T-helper 17 cell (primary cell): ENCODE results near the gene C22orf39. TPM values are rescaled to one million over a fixed set of nuclear protein-coding genes. Genes with fewer than 3 reads are reported as not detected.

Experiments used
- ATAC-seq: fragments of 150-1000 bp; cut with Tn5 transposase; 2 replicates; pipeline ENCODE4 v1.10.0; 2021; ENCODE audit warnings: mild to moderate bottlenecking, moderate library complexity
- DNase-seq, 3 donors: peaks; one replicate each; pipeline versions ENCODE4 v3.0.0 to v3.0.0-alpha.2; 2020 to 2021
- H3K9me3 ChIP-seq: one replicate; pipeline ENCODE4 v1.7.0; 2013; ENCODE audit warnings: low read length, mild to moderate bottlenecking; ENCODE audit not compliant: control insufficient read depth, poor library complexity, severe bottlenecking
- H3K27ac Mint-ChIP-seq: one replicate; pipeline ENCODE4 v1.8.0; 2022; ENCODE audit warnings: mild to moderate bottlenecking, moderate library complexity, mixed read lengths
- H3K27me3 Mint-ChIP-seq: one replicate; pipeline ENCODE4 v1.8.0; 2022; ENCODE audit warnings: mixed read lengths
- H3K36me3 Mint-ChIP-seq: one replicate; pipeline ENCODE4 v1.8.0; 2022; ENCODE audit warnings: low read depth, mixed read lengths
- H3K4me1 Mint-ChIP-seq: one replicate; pipeline ENCODE4 v1.8.0; 2022; ENCODE audit warnings: mild to moderate bottlenecking, mixed read lengths
- H3K4me3 Mint-ChIP-seq: one replicate; pipeline ENCODE4 v1.8.0; 2022; ENCODE audit warnings: mild to moderate bottlenecking, moderate library complexity, mixed read lengths
- total RNA-seq, 4 donors: library from RNA in 2 of 4; stranded (reverse) in 2 of 4; gene quantifications; one replicate each; pipeline ENCODE4 v1.2.3 and lab custom pipeline; 2022 to 2026

The C22orf39 gene
- 10 to 100 TPM; 31.6 to 32.7 TPM for total RNA-seq
- total RNA-seq (lab: John Stamatoyannopoulos, UW) = 24.0 to 24.8 reads per million in 2 donors

GRCh38 chr22:19447330-19448075 lies at the start of gene C22orf39:
C22orf39 (minus strand) TSS chr22:19447711; CDS start chr22:19447688, 23 bp downstream.
- Mint-ChIP-seq H3K27me3 (no peaks in the 10 kb centered on the region), H3K4me3 (peak within 1 kb of the TSS; percentile 95), H3K4me1 (peaks cover 33% of the 10 kb centered on the region), H3K27ac (peak within 1 kb of the TSS; percentile 97), H3K36me3 (peaks cover 2% of the 10 kb centered on the region)
- no peaks in the 10 kb centered on the region for H3K9me3 ChIP-seq
- ATAC-seq (peak; percentile 92), DNase-seq (peak; percentile 80 to 88 (median 82))

- H3K27me3 Mint-ChIP-seq = no peaks in the 10 kb centered on the region
- H3K27ac Mint-ChIP-seq = no peak overlapping the region
- peaks cover 3% of the 10 kb centered on the region for H3K36me3 Mint-ChIP-seq
- H3K9me3 ChIP-seq = no peaks in the 10 kb centered on the region
- ATAC-seq (no peak), DNase-seq (no peak)
- peaks cover 5% of the 10 kb centered on the region for H3K4me1 Mint-ChIP-seq
- H3K4me3 Mint-ChIP-seq = no peak overlapping the region
Measured at GRCh38 chr22:19497245-19497644, 49.7 kb upstream of the C22orf39 start.

- ATAC-seq (no peak), DNase-seq (no peak)
- H3K4me3 Mint-ChIP-seq = no peak overlapping the region
- no peaks in the 10 kb centered on the region for H3K27me3 Mint-ChIP-seq
- H3K27ac Mint-ChIP-seq = peak overlapping the region; percentile 9
- peaks cover 6% of the 10 kb centered on the region for H3K36me3 Mint-ChIP-seq
- peaks cover 8% of the 10 kb centered on the region for H3K4me1 Mint-ChIP-seq
- no peaks in the 10 kb centered on the region for H3K9me3 ChIP-seq
Measured at GRCh38 chr22:19496324-19496630, 48.8 kb upstream of the C22orf39 start.

- no peak for DNase-seq
- ATAC-seq = no peak
- peaks cover 6% of the 10 kb centered on the region for H3K36me3 Mint-ChIP-seq
- H3K4me3 Mint-ChIP-seq = no peak overlapping the region
- no peaks in the 10 kb centered on the region for H3K27me3 Mint-ChIP-seq
- H3K27ac Mint-ChIP-seq = peak overlapping the region; percentile 9
- no peaks in the 10 kb centered on the region for H3K9me3 ChIP-seq
- peaks cover 8% of the 10 kb centered on the region for H3K4me1 Mint-ChIP-seq
Measured at GRCh38 chr22:19495562-19496323, 48.2 kb upstream of the C22orf39 start.

- Mint-ChIP-seq H3K36me3 (peaks cover 6% of the 10 kb centered on the region), H3K4me1 (peaks cover 12% of the 10 kb centered on the region), H3K27ac (no peak overlapping the region), H3K4me3 (no peak overlapping the region), H3K27me3 (no peaks in the 10 kb centered on the region)
- no peaks in the 10 kb centered on the region for H3K9me3 ChIP-seq
- no peak for DNase-seq
- ATAC-seq = no peak
Measured at GRCh38 chr22:19494676-19495173, 47.2 kb upstream of the C22orf39 start.

GRCh38 chr22:19494001-19494560 lies 46.6 kb upstream of the C22orf39 start:
- ATAC-seq (no peak), DNase-seq (no peak)
- Mint-ChIP-seq H3K4me1 (peaks cover 12% of the 10 kb centered on the region), H3K4me3 (no peak overlapping the region), H3K27me3 (no peaks in the 10 kb centered on the region), H3K36me3 (peaks cover 6% of the 10 kb centered on the region), H3K27ac (no peak overlapping the region)
- H3K9me3 ChIP-seq = no peaks in the 10 kb centered on the region

- peaks cover 6% of the 10 kb centered on the region for H3K36me3 Mint-ChIP-seq
- H3K27me3 Mint-ChIP-seq = no peaks in the 10 kb centered on the region
- DNase-seq (no peak), ATAC-seq (no peak)
- no peaks in the 10 kb centered on the region for H3K9me3 ChIP-seq
- H3K27ac Mint-ChIP-seq = no peak overlapping the region
- no peak overlapping the region for H3K4me3 Mint-ChIP-seq
- H3K4me1 Mint-ChIP-seq = peaks cover 10% of the 10 kb centered on the region
Measured at GRCh38 chr22:19492504-19493174, 45.1 kb upstream of the C22orf39 start.

GRCh38 chr22:19490628-19491230 lies 43.2 kb upstream of the C22orf39 start:
- Mint-ChIP-seq H3K36me3 (peaks cover 6% of the 10 kb centered on the region), H3K27ac (no peak overlapping the region), H3K4me3 (no peak overlapping the region), H3K27me3 (no peaks in the 10 kb centered on the region), H3K4me1 (peaks cover 6% of the 10 kb centered on the region)
- H3K9me3 ChIP-seq = no peaks in the 10 kb centered on the region
- ATAC-seq (no peak), DNase-seq (no peak)

- H3K36me3 Mint-ChIP-seq = peaks cover 6% of the 10 kb centered on the region
- ATAC-seq (peak; percentile 37), DNase-seq (no peak)
- no peak overlapping the region for H3K27ac Mint-ChIP-seq
- no peak overlapping the region for H3K4me3 Mint-ChIP-seq
- H3K27me3 Mint-ChIP-seq = no peaks in the 10 kb centered on the region
- H3K4me1 Mint-ChIP-seq = peaks cover 6% of the 10 kb centered on the region
- H3K9me3 ChIP-seq = no peaks in the 10 kb centered on the region
Measured at GRCh38 chr22:19488884-19489843, 41.7 kb upstream of the C22orf39 start.

GRCh38 chr22:19488285-19488684 lies 40.8 kb upstream of the C22orf39 start:
- Mint-ChIP-seq H3K27me3 (no peaks in the 10 kb centered on the region), H3K36me3 (peaks cover 6% of the 10 kb centered on the region), H3K4me3 (no peak overlapping the region)

GRCh38 chr22:19483481-19484244 lies 36.2 kb upstream of the C22orf39 start:
- Mint-ChIP-seq H3K27ac (peak overlapping the region; percentile 66), H3K27me3 (no peaks in the 10 kb centered on the region), H3K4me1 (peaks cover 9% of the 10 kb centered on the region), H3K36me3 (no peaks in the 10 kb centered on the region), H3K4me3 (no peak overlapping the region)
- ATAC-seq (no peak), DNase-seq (no peak)
- H3K9me3 ChIP-seq = no peaks in the 10 kb centered on the region

More at GRCh38 chr22:19488285-19488684, 40.8 kb upstream of the C22orf39 start:
- H3K9me3 ChIP-seq = no peaks in the 10 kb centered on the region
- Mint-ChIP-seq H3K27ac (no peak overlapping the region), H3K4me1 (peaks cover 6% of the 10 kb centered on the region)
- no peak for DNase-seq
- no peak for ATAC-seq
